Transverse colon (tissue), 4 donors: Measurements from ENCODE around the gene PARS2. TPM values are rescaled to one million over a fixed set of nuclear protein-coding genes. Genes with fewer than 3 reads are reported as not detected.

Experiments used
- DNase-seq: peaks from one replicate; pipeline ENCODE4 v3.0.0-alpha.2; 2019
- H3K27ac ChIP-seq, 4 donors: fragments of 200-600 bp; sonication (generic); 2 replicates each; pipeline ENCODE4 v1.5.1; 2016 to 2018; ENCODE audit warnings: inconsistent platforms in 4 of 4
- H3K27me3 ChIP-seq: fragments of 200-600 bp; sonication (generic); 2 replicates; pipeline ENCODE4 v1.5.1; 2017; ENCODE audit warnings: inconsistent platforms
- H3K36me3 ChIP-seq, 4 donors: fragments of 200-600 bp; sonication (generic); 2 replicates each; pipeline ENCODE4 v1.5.1; 2017 to 2019; ENCODE audit warnings: inconsistent platforms in 4 of 4
- H3K4me1 ChIP-seq, 4 donors: fragments of 200-600 bp; sonication (generic); 2 replicates each; pipeline ENCODE4 v1.5.1; 2017 to 2020; ENCODE audit warnings: inconsistent platforms in 4 of 4
- H3K4me3 ChIP-seq, 4 donors: fragments of 200-600 bp; sonication (generic); 1 replicate in 1 of 4; 2 replicates in 3 of 4; pipeline versions ENCODE4 v1.5.1 to v1.6.1; 2017 to 2019; ENCODE audit warnings: inconsistent platforms in 4 of 4
- H3K9me3 ChIP-seq, 2 donors: fragments of 200-600 bp; sonication (generic); 2 replicates each; pipeline ENCODE4 v1.5.1; 2017 to 2019; ENCODE audit warnings: inconsistent platforms in 2 of 2
- CTCF ChIP-seq, 5 experiments: fragments of 200-600 bp in 3 of 5; fragments of 450-650 bp in 2 of 5; sonication (generic) in 3 of 5; IDR thresholded peaks; 1 replicate in 2 of 5; 2 replicates in 3 of 5; pipeline ENCODE4 v1.5.1; 2016 to 2017; ENCODE audit warnings: antibody characterized with exemption in 5 of 5, inconsistent platforms in 3 of 5, mild to moderate bottlenecking in 2 of 5, moderate library complexity in 1 of 5
- EP300 ChIP-seq: sonication (generic); formaldehyde crosslinking; IDR thresholded peaks from one replicate; pipeline ENCODE4 v1.6.1; 2017; ENCODE audit warnings: antibody characterized with exemption, low read depth
- POLR2A ChIP-seq: fragments of 450-650 bp; IDR thresholded peaks from one replicate; pipeline ENCODE4 v1.6.1; 2016; ENCODE audit warnings: antibody characterized with exemption, mild to moderate bottlenecking, moderate library complexity
- POLR2AphosphoS5 ChIP-seq, 3 donors: sonication (generic); formaldehyde crosslinking; IDR thresholded peaks; one replicate each; pipeline ENCODE4 v1.6.1; 2016; ENCODE audit warnings: antibody characterized with exemption in 3 of 3
- WGBS, 2 donors: methylation state at CpG; one replicate each; pipeline ENCODE4 v1.1.5; 2018; ENCODE audit warnings: low coverage in 1 of 2; 5-methylcytosine and 5-hydroxymethylcytosine counted together
- in situ Hi-C, 4 donors: fragments of 200-750 bp; cut with MboI; loops; one replicate each; pipeline versions ENCODE4 v1.15.0 to v1.15.1; 2017; ENCODE audit warnings: low sequenced_read_pairs in 3 of 4, low pct_ligation_motif_present in 1 of 4, low pct_unique_long_range_greater_than_20kb in 1 of 4
- intact Hi-C: fragments of 100-400 bp; cut with DNase I; formaldehyde crosslinking; loops from one replicate; pipeline ENCODE4 v1.15.1; 2023; ENCODE audit warnings: low total_unique reads
- total RNA-seq, 4 donors: library from RNA; depleted of rRNA; stranded (reverse); fragments of >200 nt; gene quantifications; one replicate each; pipeline ENCODE4 v1.1.0, GENCODE V29; 2016

PARS2 gene
- total RNA-seq, 4 donors from 2014 or later, result 8.9 to 13.5 (median 9.1) TPM; not detected in 1

- 50% methylated on average over 4 of the region's 6 CpGs; no CpG with 5 or more reads in 1 of the 2 donors for WGBS, 2 donors
- peak; percentile 77 for DNase-seq
- intact Hi-C loops (no loop called here), in situ Hi-C loops (no loop called here)
- H3K27ac ChIP-seq, result peak overlapping the region; percentile 79 to 90 (median 88)
- peak overlapping the region in 3 of 4 donors; percentile 1 to 59 (median 46) for H3K4me3 ChIP-seq
- peaks cover 4 to 73% (median 70%) of the 10 kb centered on the region in 4 donors for H3K4me1 ChIP-seq
- H3K27me3 ChIP-seq, result no peaks in the 10 kb centered on the region
- H3K36me3 ChIP-seq, result no peaks in the 10 kb centered on the region
- TF ChIP-seq POLR2AphosphoS5 (IDR thresholded peaks at IDR 0.05) (peak in 1 of 3 donors; percentile 63), POLR2A (peak; percentile 42), CTCF (IDR thresholded peaks at IDR 0.05) (no peak)
- H3K9me3 ChIP-seq, result no peaks in the 10 kb centered on the region
Observed at GRCh38 chr1:54798769-54799641, 34.7 kb upstream of the PARS2 start.

GRCh38 chr1:54798206-54798605 lies 33.9 kb upstream of the PARS2 start:
- intact Hi-C loops, result no loop called here
- Histone ChIP-seq H3K27ac (peak overlapping the region; percentile 79 to 90 (median 88)), H3K4me3 (peak overlapping the region in 1 of 4 donors; percentile 59), H3K36me3 (no peaks in the 10 kb centered on the region), H3K4me1 (peaks cover 7 to 80% (median 74%) of the 10 kb centered on the region in 4 donors), H3K9me3 (no peaks in the 10 kb centered on the region), H3K27me3 (no peaks in the 10 kb centered on the region)
- WGBS, 2 donors, result 54% methylated on average over 3 of the region's 3 CpGs; no CpG with 5 or more reads in 1 of the 2 donors
- in situ Hi-C loops, result no loop called here
- no peak for TF ChIP-seq EP300
- TF ChIP-seq CTCF (IDR thresholded peaks at IDR 0.05), result peak in 3 of 5 experiments; percentile 8 to 61 (median 39)
- TF ChIP-seq POLR2A, result no peak
- TF ChIP-seq POLR2AphosphoS5 (IDR thresholded peaks at IDR 0.05), result peak in 1 of 3 donors; percentile 25
- DNase-seq, result peak; percentile 69

GRCh38 chr1:54796902-54797301 lies 32.6 kb upstream of the PARS2 start:
- Histone ChIP-seq H3K27me3 (no peaks in the 10 kb centered on the region), H3K27ac (peak overlapping the region; percentile 79 to 90 (median 88)), H3K9me3 (no peaks in the 10 kb centered on the region), H3K4me3 (no peak overlapping the region), H3K4me1 (peaks cover 7 to 87% (median 77%) of the 10 kb centered on the region in 4 donors), H3K36me3 (no peaks in the 10 kb centered on the region)
- no peak for TF ChIP-seq POLR2AphosphoS5 (IDR thresholded peaks at IDR 0.05)
- TF ChIP-seq CTCF (IDR thresholded peaks at IDR 0.05), result no peak
- no peak for TF ChIP-seq POLR2A
- no peak for TF ChIP-seq EP300
- 80 to 86% methylated on average over 2 of the region's 2 CpGs for WGBS, 2 donors
- intact Hi-C loops (no loop called here), in situ Hi-C loops (no loop called here)
- DNase-seq, result no peak

- TF ChIP-seq EP300 (no peak), POLR2A (no peak), POLR2AphosphoS5 (IDR thresholded peaks at IDR 0.05) (peak in 2 of 3 donors; percentile 26 to 74)
- intact Hi-C loops (no loop called here), in situ Hi-C loops (no loop called here)
- peak; percentile 90 for DNase-seq
- Histone ChIP-seq H3K27me3 (no peaks in the 10 kb centered on the region), H3K4me1 (peaks cover 7 to 78% (median 68%) of the 10 kb centered on the region in 4 donors), H3K36me3 (no peaks in the 10 kb centered on the region), H3K27ac (peak overlapping the region; percentile 79 to 90 (median 88)), H3K4me3 (no peak overlapping the region), H3K9me3 (no peaks in the 10 kb centered on the region)
- WGBS, 2 donors, result 77% methylated on average over 18 of the region's 18 CpGs; no CpG with 5 or more reads in 1 of the 2 donors
Observed at GRCh38 chr1:54795841-54796468, 31.6 kb upstream of the PARS2 start.
